ENCODE data around the gene KRT33A.

KRT33A gene

GRCh38 chr17:41333098-41333497 lies 17.5 kb downstream of the KRT33A start:
- no peaks in the 10 kb centered on the region for H3K27me3 ChIP-seq (ENCODE audit: control insufficient read depth, insufficient read depth, low read length, poor library complexity, severe bottlenecking)
- 95 to 96% methylated on average over 5 of the region's 5 CpGs for WGBS, 2 experiments
- H3K27ac ChIP-seq (ENCODE audit: insufficient read depth, low read depth, low read length, poor library complexity, severe bottlenecking): no peak overlapping the region
- H3K4me3 ChIP-seq (ENCODE audit: insufficient read depth, low read depth, low read length): no peak overlapping the region
- no peaks in the 10 kb centered on the region for H3K36me3 ChIP-seq (ENCODE audit: control insufficient read depth, insufficient read depth, low read length)
- no peaks in the 10 kb centered on the region for H3K9me3 ChIP-seq (ENCODE audit: control insufficient read depth, low read length)
- no peaks in the 10 kb centered on the region for H3K4me1 ChIP-seq (ENCODE audit: control insufficient read depth, insufficient read depth, low read length)

DNA sequence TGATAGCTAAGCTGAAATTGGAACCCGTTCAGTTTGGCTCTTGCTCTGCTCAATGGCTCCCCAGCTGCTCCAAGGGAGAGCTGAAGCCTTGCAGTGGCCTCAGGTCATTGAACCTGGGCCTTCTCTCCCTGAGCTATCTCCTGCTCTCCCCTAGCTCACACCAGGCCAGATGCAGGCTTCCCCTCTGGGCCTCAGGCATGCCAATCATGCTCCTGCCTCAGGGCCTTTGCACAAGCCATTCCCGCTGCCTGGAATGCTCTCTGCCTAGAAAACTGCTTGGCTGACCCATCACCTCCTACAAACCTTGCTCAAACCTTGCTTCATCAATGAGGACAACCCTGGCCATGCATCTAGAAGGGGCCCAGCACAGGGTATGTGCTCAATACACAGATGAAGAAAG lies 18.4 kb downstream of the KRT33A start:
- H3K27ac ChIP-seq (ENCODE audit: insufficient read depth, low read depth, low read length, poor library complexity, severe bottlenecking): no peak overlapping the region
- H3K27me3 ChIP-seq (ENCODE audit: control insufficient read depth, insufficient read depth, low read length, poor library complexity, severe bottlenecking): no peaks in the 10 kb centered on the region
- H3K4me1 ChIP-seq (ENCODE audit: control insufficient read depth, insufficient read depth, low read length): no peaks in the 10 kb centered on the region
- H3K4me3 ChIP-seq (ENCODE audit: insufficient read depth, low read depth, low read length): no peak overlapping the region
- WGBS, 2 experiments: 90 to 93% methylated on average over 2 of the region's 2 CpGs
- no peaks in the 10 kb centered on the region for H3K36me3 ChIP-seq (ENCODE audit: control insufficient read depth, insufficient read depth, low read length)
- H3K9me3 ChIP-seq (ENCODE audit: control insufficient read depth, low read length): no peaks in the 10 kb centered on the region

- H3K27me3 ChIP-seq (ENCODE audit: control insufficient read depth, insufficient read depth, low read length, poor library complexity, severe bottlenecking): no peaks in the 10 kb centered on the region
- H3K9me3 ChIP-seq (ENCODE audit: control insufficient read depth, low read length): no peaks in the 10 kb centered on the region
- 86 to 87% methylated on average over 7 of the region's 7 CpGs for WGBS, 2 experiments
- no peaks in the 10 kb centered on the region for H3K4me1 ChIP-seq (ENCODE audit: control insufficient read depth, insufficient read depth, low read length)
- H3K4me3 ChIP-seq (ENCODE audit: insufficient read depth, low read depth, low read length): no peak overlapping the region
- no peaks in the 10 kb centered on the region for H3K36me3 ChIP-seq (ENCODE audit: control insufficient read depth, insufficient read depth, low read length)
- H3K27ac ChIP-seq (ENCODE audit: insufficient read depth, low read depth, low read length, poor library complexity, severe bottlenecking): no peak overlapping the region
These were observed 19.0 kb downstream of the KRT33A start for GRCh38 chr17:41331606-41332005.

DNA sequence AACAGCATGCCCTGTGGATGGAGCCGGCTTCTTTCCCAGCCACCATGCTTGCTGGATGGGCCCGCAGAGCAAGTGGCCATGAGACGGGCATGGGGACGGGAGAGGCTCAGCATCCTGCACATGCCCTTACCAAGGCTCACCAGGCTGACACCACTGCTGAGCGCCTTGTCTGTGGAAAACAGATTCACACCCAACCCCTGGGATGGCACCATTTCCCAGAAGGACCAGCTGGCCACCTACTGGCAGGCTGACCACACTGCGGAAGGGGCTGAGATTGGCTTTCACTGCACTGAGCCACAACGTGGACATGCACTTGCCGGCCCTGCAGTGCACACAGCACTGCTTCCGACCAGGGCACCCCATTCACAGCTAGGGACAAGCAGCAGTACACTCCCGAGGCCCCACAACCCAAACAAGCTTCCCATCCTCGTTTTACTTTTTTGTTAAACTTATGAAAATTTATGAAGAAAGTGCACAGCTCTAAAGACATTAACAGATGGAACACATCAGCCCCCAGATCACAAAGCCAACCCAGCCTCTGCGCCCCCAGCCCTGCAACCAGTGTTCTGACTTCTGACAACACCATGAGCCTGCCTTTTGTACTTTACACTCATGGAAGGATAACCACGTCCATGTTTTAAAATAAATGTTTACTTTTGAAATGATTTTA lies 21.2 kb downstream of the KRT33A start:
- H3K4me1 ChIP-seq (ENCODE audit: control insufficient read depth, insufficient read depth, low read length): no peaks in the 10 kb centered on the region
- H3K36me3 ChIP-seq (ENCODE audit: control insufficient read depth, insufficient read depth, low read length): no peaks in the 10 kb centered on the region
- 66 to 69% methylated on average over 11 to 13 of the region's 13 CpGs for WGBS, 2 experiments
- no peak overlapping the region for H3K4me3 ChIP-seq (ENCODE audit: insufficient read depth, low read depth, low read length)
- no peak overlapping the region for H3K27ac ChIP-seq (ENCODE audit: insufficient read depth, low read depth, low read length, poor library complexity, severe bottlenecking)
- no peaks in the 10 kb centered on the region for H3K9me3 ChIP-seq (ENCODE audit: control insufficient read depth, low read length)
- H3K27me3 ChIP-seq (ENCODE audit: control insufficient read depth, insufficient read depth, low read length, poor library complexity, severe bottlenecking): no peaks in the 10 kb centered on the region

DNA sequence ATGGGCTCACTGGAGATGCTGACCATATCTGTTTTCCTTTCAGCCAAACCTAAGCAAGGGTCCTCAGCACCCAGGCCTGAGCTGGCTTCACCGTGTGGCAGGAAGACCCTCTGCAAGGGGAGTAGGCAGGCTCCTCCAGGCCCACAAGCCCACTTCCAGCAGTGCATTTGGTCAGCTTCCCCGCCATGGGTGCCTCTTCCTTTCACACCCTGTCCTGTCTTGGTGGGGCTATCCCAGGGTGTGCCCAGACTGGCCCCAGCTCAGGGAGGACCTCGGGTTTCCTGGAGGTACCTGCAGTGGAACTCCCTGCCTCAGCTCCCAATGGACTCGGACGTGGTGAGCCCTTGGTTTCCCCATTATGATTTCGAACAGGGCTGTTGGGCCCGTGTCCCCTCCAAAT lies 22.4 kb downstream of the KRT33A start:
- Histone ChIP-seq H3K4me1 (ENCODE audit: control insufficient read depth, insufficient read depth, low read length) (no peaks in the 10 kb centered on the region), H3K27me3 (ENCODE audit: control insufficient read depth, insufficient read depth, low read length, poor library complexity, severe bottlenecking) (no peaks in the 10 kb centered on the region)
- 92 to 94% methylated on average over 7 of the region's 7 CpGs for WGBS, 2 experiments

GRCh38 chr17:41327411-41328120 lies 23.1 kb downstream of the KRT33A start:
- Histone ChIP-seq H3K27me3 (ENCODE audit: control insufficient read depth, insufficient read depth, low read length, poor library complexity, severe bottlenecking) (no peaks in the 10 kb centered on the region), H3K4me1 (ENCODE audit: control insufficient read depth, insufficient read depth, low read length) (no peaks in the 10 kb centered on the region), H3K27ac (ENCODE audit: insufficient read depth, low read depth, low read length, poor library complexity, severe bottlenecking) (no peak overlapping the region), H3K9me3 (ENCODE audit: control insufficient read depth, low read length) (no peaks in the 10 kb centered on the region), H3K4me3 (ENCODE audit: insufficient read depth, low read depth, low read length) (no peak overlapping the region), H3K36me3 (ENCODE audit: control insufficient read depth, insufficient read depth, low read length) (no peaks in the 10 kb centered on the region)
- WGBS, 2 experiments: 93% methylated on average over 8 of the region's 8 CpGs

More for the DNA sequence above, 22.4 kb downstream of the KRT33A start:
- Histone ChIP-seq H3K27ac (ENCODE audit: insufficient read depth, low read depth, low read length, poor library complexity, severe bottlenecking) (no peak overlapping the region), H3K36me3 (ENCODE audit: control insufficient read depth, insufficient read depth, low read length) (no peaks in the 10 kb centered on the region), H3K4me3 (ENCODE audit: insufficient read depth, low read depth, low read length) (no peak overlapping the region), H3K9me3 (ENCODE audit: control insufficient read depth, low read length) (no peaks in the 10 kb centered on the region)

DNA sequence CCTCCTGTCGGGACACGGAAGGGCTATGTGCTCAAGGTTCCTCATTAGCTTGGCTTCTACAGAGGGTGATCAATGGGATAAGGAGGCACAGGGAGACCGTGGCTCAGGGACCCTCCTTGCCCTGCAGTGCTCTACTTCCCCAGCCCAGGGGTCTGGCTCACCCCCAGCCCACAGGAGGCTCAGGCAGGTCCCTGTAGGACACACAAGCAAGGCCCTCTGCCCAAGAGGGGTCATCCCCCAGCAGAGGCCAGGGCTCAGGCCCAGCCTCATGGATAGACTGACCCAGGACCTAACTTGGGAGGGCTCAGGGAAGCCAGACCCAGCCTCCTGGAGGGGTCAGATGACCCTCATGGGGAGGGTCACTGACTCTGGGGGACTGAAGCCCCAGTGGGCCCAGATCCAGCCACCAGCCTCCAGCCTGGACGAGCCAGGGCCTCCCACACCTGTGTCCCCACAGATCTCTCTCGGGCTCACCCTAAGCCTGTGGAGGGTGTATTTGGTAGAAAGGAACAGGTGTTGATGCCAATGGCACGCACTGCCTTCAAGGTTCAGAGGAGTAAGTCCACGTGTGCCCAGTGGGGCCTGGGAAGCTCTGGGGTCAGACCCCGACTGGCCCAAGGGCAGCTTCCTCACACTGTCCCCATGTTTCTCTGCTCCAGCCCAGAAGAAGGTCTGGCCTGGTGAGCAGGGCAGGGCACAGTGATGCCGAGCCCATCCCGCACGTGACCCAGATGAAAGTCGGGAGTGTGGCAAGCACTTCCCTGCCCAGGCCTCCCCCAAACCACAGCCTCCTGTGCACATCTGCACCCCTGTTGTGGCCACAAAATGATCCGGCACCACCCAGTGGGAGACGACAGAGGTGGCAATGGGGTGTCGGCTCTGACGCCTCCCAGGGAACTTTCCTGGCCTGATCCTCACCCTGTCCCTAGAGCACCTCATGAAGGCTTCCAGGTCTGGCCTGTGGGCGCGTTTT lies 24.2 kb downstream of the KRT33A start:
- Histone ChIP-seq H3K27ac (ENCODE audit: insufficient read depth, low read depth, low read length, poor library complexity, severe bottlenecking) (no peak overlapping the region), H3K27me3 (ENCODE audit: control insufficient read depth, insufficient read depth, low read length, poor library complexity, severe bottlenecking) (no peaks in the 10 kb centered on the region), H3K4me3 (ENCODE audit: insufficient read depth, low read depth, low read length) (no peak overlapping the region), H3K9me3 (ENCODE audit: control insufficient read depth, low read length) (no peaks in the 10 kb centered on the region), H3K4me1 (ENCODE audit: control insufficient read depth, insufficient read depth, low read length) (no peaks in the 10 kb centered on the region), H3K36me3 (ENCODE audit: control insufficient read depth, insufficient read depth, low read length) (no peaks in the 10 kb centered on the region)
- WGBS, 2 experiments: 90 to 92% methylated on average over 18 of the region's 18 CpGs

DNA sequence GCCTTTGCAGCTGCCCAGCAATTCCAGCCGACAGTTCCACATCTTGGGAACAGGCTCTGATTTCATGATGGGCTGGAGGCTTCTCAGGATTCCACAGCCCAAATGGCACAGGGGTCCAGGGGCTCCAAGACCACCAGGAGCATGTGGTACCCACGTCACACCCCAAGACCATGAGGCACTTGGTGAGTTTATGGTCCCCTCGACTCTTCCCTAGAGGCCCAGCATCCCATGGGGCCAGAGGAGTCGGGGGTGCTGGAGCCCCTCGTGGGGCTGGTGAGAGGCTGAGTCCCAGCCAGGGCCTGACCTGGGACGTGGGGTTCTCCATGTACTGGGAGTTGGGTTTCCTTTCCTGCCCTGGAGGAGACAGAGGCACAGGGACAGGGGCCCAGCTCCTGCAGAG lies 25.0 kb downstream of the KRT33A start:
- 95 to 96% methylated on average over 6 of the region's 6 CpGs for WGBS, 2 experiments
- Histone ChIP-seq H3K27ac (ENCODE audit: insufficient read depth, low read depth, low read length, poor library complexity, severe bottlenecking) (no peak overlapping the region), H3K36me3 (ENCODE audit: control insufficient read depth, insufficient read depth, low read length) (no peaks in the 10 kb centered on the region), H3K4me3 (ENCODE audit: insufficient read depth, low read depth, low read length) (no peak overlapping the region), H3K9me3 (ENCODE audit: control insufficient read depth, low read length) (no peaks in the 10 kb centered on the region), H3K27me3 (ENCODE audit: control insufficient read depth, insufficient read depth, low read length, poor library complexity, severe bottlenecking) (no peaks in the 10 kb centered on the region), H3K4me1 (ENCODE audit: control insufficient read depth, insufficient read depth, low read length) (no peaks in the 10 kb centered on the region)

GRCh38 chr17:41325126-41325525 lies 25.5 kb downstream of the KRT33A start:
- Histone ChIP-seq H3K4me1 (ENCODE audit: control insufficient read depth, insufficient read depth, low read length) (no peaks in the 10 kb centered on the region), H3K27ac (ENCODE audit: insufficient read depth, low read depth, low read length, poor library complexity, severe bottlenecking) (no peak overlapping the region), H3K4me3 (ENCODE audit: insufficient read depth, low read depth, low read length) (no peak overlapping the region), H3K36me3 (ENCODE audit: control insufficient read depth, insufficient read depth, low read length) (no peaks in the 10 kb centered on the region), H3K9me3 (ENCODE audit: control insufficient read depth, low read length) (no peaks in the 10 kb centered on the region), H3K27me3 (ENCODE audit: control insufficient read depth, insufficient read depth, low read length, poor library complexity, severe bottlenecking) (no peaks in the 10 kb centered on the region)
- WGBS, 2 experiments: 91 to 95% methylated on average over 10 of the region's 10 CpGs
